GM12873 (cell line): ENCODE data around the gene APOBEC3G.

ENCODE experiments used
- TF ChIP-seq, protein P1 (sequence below): IDR thresholded peaks from 2 replicates; pipeline ENCODE4 v1.5.1; 2012; ENCODE audit warnings: low read depth, mild to moderate bottlenecking, moderate library complexity, low read length, control low read depth; ENCODE audit not compliant: insufficient read depth; ENCODE audit errors: missing control alignments

APOBEC3G gene

GRCh38 chr22:39094717-39095389 lies 17.8 kb downstream of the APOBEC3G start:
- TF ChIP-seq, protein P1, sequence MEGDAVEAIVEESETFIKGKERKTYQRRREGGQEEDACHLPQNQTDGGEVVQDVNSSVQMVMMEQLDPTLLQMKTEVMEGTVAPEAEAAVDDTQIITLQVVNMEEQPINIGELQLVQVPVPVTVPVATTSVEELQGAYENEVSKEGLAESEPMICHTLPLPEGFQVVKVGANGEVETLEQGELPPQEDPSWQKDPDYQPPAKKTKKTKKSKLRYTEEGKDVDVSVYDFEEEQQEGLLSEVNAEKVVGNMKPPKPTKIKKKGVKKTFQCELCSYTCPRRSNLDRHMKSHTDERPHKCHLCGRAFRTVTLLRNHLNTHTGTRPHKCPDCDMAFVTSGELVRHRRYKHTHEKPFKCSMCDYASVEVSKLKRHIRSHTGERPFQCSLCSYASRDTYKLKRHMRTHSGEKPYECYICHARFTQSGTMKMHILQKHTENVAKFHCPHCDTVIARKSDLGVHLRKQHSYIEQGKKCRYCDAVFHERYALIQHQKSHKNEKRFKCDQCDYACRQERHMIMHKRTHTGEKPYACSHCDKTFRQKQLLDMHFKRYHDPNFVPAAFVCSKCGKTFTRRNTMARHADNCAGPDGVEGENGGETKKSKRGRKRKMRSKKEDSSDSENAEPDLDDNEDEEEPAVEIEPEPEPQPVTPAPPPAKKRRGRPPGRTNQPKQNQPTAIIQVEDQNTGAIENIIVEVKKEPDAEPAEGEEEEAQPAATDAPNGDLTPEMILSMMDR, result no peak

DNA sequence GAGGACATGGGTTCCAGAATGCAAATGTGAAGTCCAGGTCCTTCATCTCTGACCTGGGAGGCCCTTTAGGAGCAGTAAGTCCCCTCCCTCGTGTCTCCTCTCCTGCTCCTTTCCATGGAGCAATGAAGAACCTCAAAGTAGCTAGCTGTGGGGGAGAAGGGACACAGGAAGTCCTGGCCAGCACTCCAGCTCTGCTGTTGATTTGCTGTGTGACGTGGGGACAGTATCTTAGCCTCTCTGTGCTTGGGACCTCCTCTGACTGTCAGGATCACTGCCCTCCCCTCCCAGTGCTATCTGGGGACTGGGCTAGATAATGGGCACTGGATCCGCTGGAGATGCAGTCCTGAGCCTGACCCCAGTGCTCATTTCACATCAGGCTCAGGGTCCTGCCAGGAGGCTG lies 18.9 kb downstream of the APOBEC3G start:
- TF ChIP-seq, protein P1, result no peak

DNA sequence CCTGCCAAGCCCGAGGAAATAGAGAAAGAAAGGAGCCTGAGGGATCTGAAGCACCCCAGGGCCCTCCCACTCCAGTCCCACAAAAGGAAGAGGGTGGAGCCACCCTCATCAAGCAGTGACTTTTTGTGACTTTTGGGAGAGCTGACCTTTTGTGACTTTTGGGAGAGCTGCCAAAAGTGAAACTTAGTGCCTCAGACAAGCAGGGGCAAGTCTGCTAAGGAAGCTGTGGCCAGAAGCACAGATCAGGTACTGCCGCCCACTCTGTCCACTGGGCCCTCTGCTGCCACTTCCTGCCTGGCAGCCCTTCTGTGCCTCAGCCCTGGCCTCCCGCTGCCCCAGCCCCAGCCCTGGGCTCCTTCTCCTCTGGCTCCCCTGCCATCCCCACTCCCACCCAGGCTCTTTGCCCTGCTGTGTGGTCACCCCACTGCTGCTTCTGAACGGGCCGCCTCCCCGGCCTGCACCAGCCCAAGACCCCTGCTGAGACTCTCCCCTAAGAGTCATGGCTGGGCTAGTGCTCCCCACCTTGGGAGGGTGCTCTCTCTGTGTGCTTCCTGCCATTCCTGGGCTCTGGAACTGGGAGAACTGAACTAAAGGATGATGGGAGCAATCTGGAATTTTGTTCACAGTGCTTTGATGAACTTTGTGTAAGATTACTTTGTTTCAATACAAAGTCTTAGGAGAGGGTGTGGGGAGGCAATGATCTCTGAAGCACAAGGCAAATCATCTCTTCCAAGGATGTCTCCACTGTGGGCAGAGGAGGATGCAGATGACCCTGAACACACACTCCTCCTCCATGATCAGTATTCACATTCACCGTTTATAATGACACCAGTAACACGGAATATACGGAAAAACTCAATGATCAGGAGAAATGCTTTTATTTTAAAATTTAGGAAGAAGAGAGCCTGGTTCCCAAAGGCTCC lies 20.3 kb downstream of the APOBEC3G start, which contains the start of gene APOBEC3H:
Gene APOBEC3H, plus strand, starts transcription at position 147 of the 923 bp plus-strand sequence. CDS start 3,035 bp downstream, outside the sequence.
- TF ChIP-seq, protein P1, result no peak

DNA sequence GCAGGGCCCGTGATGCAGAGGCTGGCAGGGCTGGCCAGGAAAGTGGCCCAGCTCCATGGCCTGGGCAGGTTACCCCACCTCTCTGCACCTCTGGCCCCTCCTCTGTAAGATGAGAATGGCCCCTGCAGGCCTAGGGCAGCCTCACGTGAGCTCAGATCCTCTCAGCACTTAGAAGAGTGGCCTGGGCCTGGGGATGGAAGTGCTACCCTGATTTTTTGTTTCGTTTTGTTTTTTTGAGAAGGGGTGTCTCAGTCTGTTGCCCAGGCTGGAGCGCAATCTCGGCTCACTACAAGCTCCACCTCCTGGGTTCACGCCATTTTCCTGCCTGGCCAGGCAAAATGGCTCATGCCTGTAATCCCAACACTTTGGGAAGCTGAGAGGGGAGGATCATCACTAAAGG lies 21.0 kb downstream of the APOBEC3G start:
- TF ChIP-seq, protein P1, result no peak

- TF ChIP-seq, protein P1, result no peak
Observed at GRCh38 chr22:39098576-39098975, 21.5 kb downstream of the APOBEC3G start.

DNA sequence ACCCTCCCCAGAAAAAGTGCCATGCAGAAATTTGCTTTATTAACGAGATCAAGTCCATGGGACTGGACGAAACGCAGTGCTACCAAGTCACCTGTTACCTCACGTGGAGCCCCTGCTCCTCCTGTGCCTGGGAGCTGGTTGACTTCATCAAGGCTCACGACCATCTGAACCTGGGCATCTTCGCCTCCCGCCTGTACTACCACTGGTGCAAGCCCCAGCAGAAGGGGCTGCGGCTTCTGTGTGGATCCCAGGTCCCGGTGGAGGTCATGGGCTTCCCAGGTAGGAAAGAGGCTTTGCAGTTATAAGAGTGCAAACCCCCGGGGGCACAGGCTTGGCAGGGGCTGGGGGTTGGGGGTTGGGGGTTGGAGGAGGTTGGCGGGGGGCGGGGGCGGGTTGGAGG lies 24.2 kb downstream of the APOBEC3G start:
- TF ChIP-seq, protein P1, result no peak

DNA sequence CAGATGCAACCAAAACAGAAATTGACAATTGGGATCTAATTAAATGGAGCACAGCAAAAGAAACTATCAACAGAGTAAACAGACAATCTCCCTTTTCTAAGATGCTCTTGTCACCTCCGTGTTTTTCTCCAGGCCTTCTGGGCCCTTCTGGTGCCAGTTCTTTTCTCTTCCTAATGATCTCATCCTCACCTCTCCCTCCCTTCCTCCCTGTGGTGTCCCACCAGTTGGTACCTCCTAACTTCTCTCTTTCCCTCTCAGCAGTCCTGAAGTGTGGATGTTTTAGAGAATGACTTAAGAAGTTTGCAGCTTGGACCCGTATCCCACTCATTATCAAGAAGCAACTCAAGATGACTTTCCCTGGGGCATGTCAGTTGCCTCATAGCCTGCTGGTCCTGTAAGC lies 26.4 kb downstream of the APOBEC3G start:
- TF ChIP-seq, protein P1, result no peak
